SK-N-SH (cell line): Measurements from ENCODE around the gene SHROOM3. TPM values are rescaled to one million over a fixed set of nuclear protein-coding genes. Genes with fewer than 3 reads are reported as not detected.

ENCODE experiments used
- CTCF ChIA-PET: fragments of 300-600, 350-600 bp; formaldehyde crosslinking; extraction: SDS; loops from one replicate; lab custom pipeline; 2021; lab: Yijun Ruan, JAX
- POLR2A ChIA-PET: fragments of 350-600 bp; sonication (Branson Sonifier 250); formaldehyde crosslinking; extraction: SDS; loops from one replicate; lab custom pipeline; 2020; ENCODE audit warnings: antibody characterized with exemption, inconsistent platforms; lab: Yijun Ruan, JAX
- DNase-seq: peaks from one replicate; pipeline ENCODE4 v3.0.0; 2012
- H2AFZ ChIP-seq: fragments of 200-600 bp; sonication (generic); 2 replicates; pipeline ENCODE4 v1.8.1; 2016; ENCODE audit warnings: antibody characterized with exemption, mild to moderate bottlenecking, low read depth
- H3F3A ChIP-seq: fragments of 200-600 bp; sonication (generic); replicated peaks from 2 replicates; pipeline ENCODE3; 2016; ENCODE audit warnings: antibody characterized with exemption, mild to moderate bottlenecking; ENCODE audit not compliant: insufficient read depth
- H3K27ac ChIP-seq, 2 experiments: fragments of 200-500 bp in 1 of 2; fragments of 200-600 bp in 1 of 2; sonication (Bioruptor generic) in 1 of 2; sonication (generic), shearing (Covaris generic) in 1 of 2; 2 replicates each; pipeline versions ENCODE4 v1.5.1 to v1.6.1; 2014 to 2016; ENCODE audit warnings: low read depth in 2 of 2, inconsistent platforms in 1 of 2, low read length in 1 of 2, mild to moderate bottlenecking in 1 of 2, mixed read lengths in 1 of 2
- H3K27me3 ChIP-seq: fragments of 200-600 bp; sonication (generic), shearing (Covaris generic); 2 replicates; pipeline ENCODE4 v1.6.1; 2016; ENCODE audit warnings: mixed run types; ENCODE audit not compliant: insufficient read depth
- H3K36me3 ChIP-seq, 2 experiments: fragments of 200-500 bp in 1 of 2; fragments of 200-600 bp in 1 of 2; sonication (Bioruptor generic) in 1 of 2; sonication (generic) in 1 of 2; replicated peaks in 1 of 2; 2 replicates each; pipeline versions ENCODE3 to v1.5.1; 2014 to 2016; ENCODE audit warnings: low read length in 1 of 2, mild to moderate bottlenecking in 1 of 2; ENCODE audit not compliant: insufficient read depth in 2 of 2, control insufficient read depth in 1 of 2
- H3K4me1 ChIP-seq, 2 experiments: fragments of 200-500 bp in 1 of 2; fragments of 200-600 bp in 1 of 2; sonication (Bioruptor generic) in 1 of 2; sonication (generic), shearing (Covaris generic) in 1 of 2; 2 replicates each; pipeline versions ENCODE4 v1.5.1 to v1.6.1; 2014 to 2016; ENCODE audit warnings: low read depth in 1 of 2, low read length in 1 of 2, mixed run types in 1 of 2; ENCODE audit not compliant: insufficient read depth in 2 of 2, control insufficient read depth in 1 of 2
- H3K4me2 ChIP-seq: fragments of 200-600 bp; sonication (generic), shearing (Covaris generic); 2 replicates; pipeline ENCODE4 v1.6.1; 2017; ENCODE audit warnings: mixed run types
- H3K4me3 ChIP-seq, 2 experiments: fragments of 200-500 bp in 1 of 2; fragments of 200-600 bp in 1 of 2; sonication (Bioruptor generic) in 1 of 2; sonication (generic), shearing (Covaris generic) in 1 of 2; 2 replicates each; pipeline versions ENCODE4 v1.5.1 to v1.8.1; 2014 to 2016; ENCODE audit warnings: low read depth in 2 of 2, inconsistent platforms in 1 of 2, low read length in 1 of 2, mild to moderate bottlenecking in 1 of 2, mixed read lengths in 1 of 2, moderate library complexity in 1 of 2
- H3K79me2 ChIP-seq: fragments of 200-600 bp; sonication (generic); 2 replicates; pipeline ENCODE4 v1.8.1; 2017; ENCODE audit warnings: mild to moderate bottlenecking; ENCODE audit not compliant: insufficient read depth
- H3K9ac ChIP-seq: fragments of 200-600 bp; sonication (generic); 2 replicates; pipeline ENCODE4 v1.6.1; 2017; ENCODE audit warnings: mixed run types
- H3K9me2 ChIP-seq: fragments of 200-600 bp; sonication (generic); 2 replicates; pipeline ENCODE4 v1.6.1; 2017; ENCODE audit warnings: mixed run types
- H3K9me3 ChIP-seq: fragments of 200-600 bp; sonication (generic); 2 replicates; pipeline ENCODE4 v1.6.1; 2017; ENCODE audit warnings: mixed run types, mild to moderate bottlenecking, moderate library complexity
- H4K20me1 ChIP-seq: fragments of 200-600 bp; sonication (generic); 2 replicates; pipeline ENCODE4 v1.6.1; 2017; ENCODE audit warnings: mild to moderate bottlenecking, mixed run types; ENCODE audit not compliant: insufficient read depth
- CTCF ChIP-seq: fragments of 200-600 bp; sonication (generic); IDR thresholded peaks from 2 replicates; pipeline ENCODE4 v1.6.1; 2017; ENCODE audit warnings: antibody characterized with exemption, mild to moderate bottlenecking, moderate library complexity
- ELF1 ChIP-seq: IDR thresholded peaks from 2 replicates; pipeline ENCODE4 v1.4.0; 2012
- EP300 ChIP-seq, 2 experiments: IDR thresholded peaks; 2 replicates each; pipeline versions ENCODE4 v1.4.0 to v1.6.1; 2012; ENCODE audit warnings: borderline replicate concordance in 1 of 2, low read depth in 1 of 2, low read length in 1 of 2
- JUND ChIP-seq: IDR thresholded peaks from 2 replicates; pipeline ENCODE4 v1.4.0; 2012
- MEF2A ChIP-seq: IDR thresholded peaks from 2 replicates; pipeline ENCODE4 v1.4.0; 2012; ENCODE audit warnings: low read depth, borderline replicate concordance
- MXI1 ChIP-seq: IDR thresholded peaks from 2 replicates; pipeline ENCODE4 v1.6.1; 2012; ENCODE audit warnings: mild to moderate bottlenecking, low read depth, low read length, improper control_type of control experiment
- NFIC ChIP-seq: IDR thresholded peaks from 2 replicates; pipeline ENCODE4 v1.4.0; 2012; ENCODE audit warnings: borderline replicate concordance
- NRF1 ChIP-seq: IDR thresholded peaks from 2 replicates; pipeline ENCODE4 v1.6.1; 2012; ENCODE audit warnings: low read depth, mild to moderate bottlenecking, low read length
- RCOR1 ChIP-seq: fragments of 150-350 bp; IDR thresholded peaks from 2 replicates; pipeline ENCODE4 v1.6.1; 2017; ENCODE audit warnings: antibody characterized with exemption, low read length
- RFX5 ChIP-seq: IDR thresholded peaks from 2 replicates; pipeline ENCODE4 v1.6.1; 2012; ENCODE audit warnings: mild to moderate bottlenecking, improper control_type of control experiment, low read length
- SIN3A ChIP-seq: IDR thresholded peaks from 2 replicates; pipeline ENCODE4 v1.6.1; 2012; ENCODE audit warnings: low read depth, mild to moderate bottlenecking, low read length, moderate library complexity, borderline replicate concordance
- SMC3 ChIP-seq: IDR thresholded peaks from 2 replicates; pipeline ENCODE4 v1.6.1; 2012; ENCODE audit warnings: low read depth, low read length, improper control_type of control experiment
- TAF1 ChIP-seq: IDR thresholded peaks from 2 replicates; pipeline ENCODE4 v1.6.1; 2012; ENCODE audit warnings: low read depth, mild to moderate bottlenecking, low read length, moderate library complexity, borderline replicate concordance
- TEAD4 ChIP-seq: IDR thresholded peaks from 2 replicates; pipeline ENCODE4 v1.4.0; 2012; ENCODE audit warnings: mild to moderate bottlenecking, borderline replicate concordance; ENCODE audit not compliant: insufficient read depth
- WGBS: methylation state at CpG from one replicate; pipeline ENCODE4 v1.1.6; 2017; ENCODE audit warnings: low lambda C conversion rate; 5-methylcytosine and 5-hydroxymethylcytosine counted together
- polyA plus RNA-seq, 3 experiments: library from polyadenylated mRNA; depleted of rRNA; stranded (reverse); fragments of >200 nt; gene quantifications; 2 replicates each; pipeline ENCODE4 v1.2.3, GENCODE V29; 2012
- TF ChIP-seq, protein P1 (sequence below): fragments of 150-350 bp; IDR thresholded peaks from 2 replicates; pipeline ENCODE4 v1.6.1; 2016; ENCODE audit warnings: mild to moderate bottlenecking, low read depth, low read length
- TF ChIP-seq, protein P2 (sequence below): IDR thresholded peaks from 2 replicates; pipeline ENCODE4 v1.4.0; 2012; ENCODE audit warnings: low read depth
- TF ChIP-seq, protein P3 (sequence below): IDR thresholded peaks from 2 replicates; pipeline ENCODE4 v1.4.0; 2012; ENCODE audit warnings: low read depth, borderline replicate concordance

SHROOM3 gene
- polyA plus RNA-seq, 1 of the 3 experiments (the other 2 are of a cell fraction): 4.3 TPM

- TF ChIP-seq SIN3A (no peak), RFX5 (no peak), TAF1 (no peak), JUND (no peak), MEF2A (no peak), CTCF (no peak), SMC3 (no peak), EP300 (IDR thresholded peaks at IDR 0.05; ENCODE audit: borderline replicate concordance in 1 of 2, low read depth in 1 of 2, low read length in 1 of 2) (no peak)
- TF ChIP-seq, protein P1, sequence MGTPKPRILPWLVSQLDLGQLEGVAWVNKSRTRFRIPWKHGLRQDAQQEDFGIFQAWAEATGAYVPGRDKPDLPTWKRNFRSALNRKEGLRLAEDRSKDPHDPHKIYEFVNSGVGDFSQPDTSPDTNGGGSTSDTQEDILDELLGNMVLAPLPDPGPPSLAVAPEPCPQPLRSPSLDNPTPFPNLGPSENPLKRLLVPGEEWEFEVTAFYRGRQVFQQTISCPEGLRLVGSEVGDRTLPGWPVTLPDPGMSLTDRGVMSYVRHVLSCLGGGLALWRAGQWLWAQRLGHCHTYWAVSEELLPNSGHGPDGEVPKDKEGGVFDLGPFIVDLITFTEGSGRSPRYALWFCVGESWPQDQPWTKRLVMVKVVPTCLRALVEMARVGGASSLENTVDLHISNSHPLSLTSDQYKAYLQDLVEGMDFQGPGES: no peak
- TF ChIP-seq, protein P2, sequence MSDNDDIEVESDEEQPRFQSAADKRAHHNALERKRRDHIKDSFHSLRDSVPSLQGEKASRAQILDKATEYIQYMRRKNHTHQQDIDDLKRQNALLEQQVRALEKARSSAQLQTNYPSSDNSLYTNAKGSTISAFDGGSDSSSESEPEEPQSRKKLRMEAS: no peak
- WGBS: 96% methylated on average over 3 of the region's 3 CpGs
- Histone ChIP-seq H4K20me1 (no peaks in the 10 kb centered on the region), H3K79me2 (no peaks in the 10 kb centered on the region), H2AFZ (no peak overlapping the region), H3K27me3 (no peaks in the 10 kb centered on the region; the same call in 1 of the 2 replicates), H3K9me2 (no peaks in the 10 kb centered on the region), H3K9ac (no peak overlapping the region), H3K9me3 (no peaks in the 10 kb centered on the region), H3K27ac (no peak overlapping the region), H3K4me2 (no peak overlapping the region), H3K36me3 (no peaks in the 10 kb centered on the region), H3K4me3 (no peak overlapping the region), H3K4me1 (no peaks in the 10 kb centered on the region), H3F3A (no peaks in the 10 kb centered on the region)
- DNase-seq: no peak
- POLR2A ChIA-PET: no interaction called here
- CTCF ChIA-PET: interaction anchor here (1.4 to 2.7 kb wide), 3 partner anchors 11 to 62 kb away, joined by 3 to 9 read pairs (median 6); no protein-coding TSS in a partner anchor
Observed at GRCh38 chr4:76442807-76443206, 7.8 kb downstream of the SHROOM3 start.

DNA sequence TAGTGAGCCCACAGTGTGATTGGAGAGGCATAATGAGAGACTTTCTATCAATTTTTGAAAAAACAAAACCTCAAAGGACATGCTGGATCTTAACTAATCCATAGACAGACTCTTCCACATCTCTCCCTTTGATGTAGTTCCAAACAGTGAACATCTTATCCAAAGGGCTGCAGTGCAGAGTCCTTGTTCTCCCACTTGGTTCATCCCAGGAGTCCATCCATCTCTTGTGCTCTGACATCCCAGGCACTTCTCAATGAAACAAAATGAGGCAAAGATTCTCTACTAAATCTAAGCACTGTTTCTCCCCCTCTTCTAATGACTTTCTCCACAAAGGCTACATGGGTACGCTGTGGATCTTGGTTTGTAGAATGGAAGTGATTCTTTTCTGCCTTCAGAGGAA lies 8.3 kb downstream of the SHROOM3 start:
- Histone ChIP-seq H3K27me3 (no peaks in the 10 kb centered on the region), H3K4me1 (no peaks in the 10 kb centered on the region), H3K4me2 (no peak overlapping the region), H3K36me3 (no peaks in the 10 kb centered on the region), H4K20me1 (no peaks in the 10 kb centered on the region), H2AFZ (no peak overlapping the region), H3K9me3 (no peaks in the 10 kb centered on the region), H3F3A (no peaks in the 10 kb centered on the region), H3K9ac (no peak overlapping the region), H3K27ac (no peak overlapping the region), H3K4me3 (no peak overlapping the region), H3K79me2 (no peaks in the 10 kb centered on the region), H3K9me2 (no peaks in the 10 kb centered on the region)
- TF ChIP-seq MEF2A (no peak), TEAD4 (no peak), ELF1 (no peak), NFIC (no peak), MXI1 (no peak), RCOR1 (no peak), NRF1 (no peak)
- TF ChIP-seq, protein P3, sequence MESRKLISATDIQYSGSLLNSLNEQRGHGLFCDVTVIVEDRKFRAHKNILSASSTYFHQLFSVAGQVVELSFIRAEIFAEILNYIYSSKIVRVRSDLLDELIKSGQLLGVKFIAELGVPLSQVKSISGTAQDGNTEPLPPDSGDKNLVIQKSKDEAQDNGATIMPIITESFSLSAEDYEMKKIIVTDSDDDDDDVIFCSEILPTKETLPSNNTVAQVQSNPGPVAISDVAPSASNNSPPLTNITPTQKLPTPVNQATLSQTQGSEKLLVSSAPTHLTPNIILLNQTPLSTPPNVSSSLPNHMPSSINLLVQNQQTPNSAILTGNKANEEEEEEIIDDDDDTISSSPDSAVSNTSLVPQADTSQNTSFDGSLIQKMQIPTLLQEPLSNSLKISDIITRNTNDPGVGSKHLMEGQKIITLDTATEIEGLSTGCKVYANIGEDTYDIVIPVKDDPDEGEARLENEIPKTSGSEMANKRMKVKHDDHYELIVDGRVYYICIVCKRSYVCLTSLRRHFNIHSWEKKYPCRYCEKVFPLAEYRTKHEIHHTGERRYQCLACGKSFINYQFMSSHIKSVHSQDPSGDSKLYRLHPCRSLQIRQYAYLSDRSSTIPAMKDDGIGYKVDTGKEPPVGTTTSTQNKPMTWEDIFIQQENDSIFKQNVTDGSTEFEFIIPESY: no peak
- DNase-seq: no peak
- 53% methylated on average over 1 of the region's 1 CpG for WGBS
- CTCF ChIA-PET: interaction anchor here (0.6 to 2.7 kb wide), 2 partner anchors 61 to 724 kb away, joined by 3 to 9 read pairs; no protein-coding TSS in a partner anchor
- POLR2A ChIA-PET: no interaction called here
